Osteoblast (primary cell): Measurements from ENCODE around the gene NUDT1. TPM values are rescaled to one million over a fixed set of nuclear protein-coding genes. Genes with fewer than 3 reads are reported as not detected.

ENCODE experiments used
- DNase-seq: peaks from one replicate; pipeline ENCODE4 v3.0.0; 2011; ENCODE audit warnings: low spot score, mixed read lengths; ENCODE audit not compliant: insufficient read length; ENCODE audit errors: missing footprints
- H2AFZ ChIP-seq: 2 replicates; pipeline ENCODE4 v1.6.0; 2011; ENCODE audit warnings: mild to moderate bottlenecking, low read length
- H3K27ac ChIP-seq: 2 replicates; pipeline ENCODE4 v1.5.1; 2011; ENCODE audit warnings: mild to moderate bottlenecking, low read depth, low read length, moderate library complexity
- H3K27me3 ChIP-seq: 2 replicates; pipeline ENCODE4 v1.6.0; 2012; ENCODE audit warnings: mild to moderate bottlenecking, control low read depth, inconsistent platforms, low read length, moderate library complexity; ENCODE audit not compliant: insufficient read depth
- H3K36me3 ChIP-seq: 2 replicates; pipeline ENCODE4 v1.5.1; 2011; ENCODE audit warnings: mild to moderate bottlenecking, low read length, control low read depth, moderate library complexity; ENCODE audit not compliant: insufficient read depth
- H3K4me1 ChIP-seq: 2 replicates; pipeline ENCODE4 v1.5.1; 2011; ENCODE audit warnings: mild to moderate bottlenecking, low read length, control low read depth, moderate library complexity; ENCODE audit not compliant: insufficient read depth
- H3K4me2 ChIP-seq: 2 replicates; pipeline ENCODE4 v1.6.0; 2011; ENCODE audit warnings: mild to moderate bottlenecking, low read length; ENCODE audit not compliant: insufficient read depth
- H3K4me3 ChIP-seq: fragments of 200-600 bp; sonication (generic); 3 replicates; pipeline ENCODE4 v1.5.1; 2012; ENCODE audit warnings: mild to moderate bottlenecking, low read length, inconsistent platforms; ENCODE audit not compliant: insufficient read depth
- H3K79me2 ChIP-seq: 2 replicates; pipeline ENCODE4 v1.6.0; 2012; ENCODE audit warnings: mild to moderate bottlenecking, low read length, control low read depth, inconsistent platforms; ENCODE audit not compliant: insufficient read depth
- H3K9me3 ChIP-seq: 2 replicates; pipeline ENCODE4 v1.5.1; 2011; ENCODE audit warnings: low read depth, low read length, control low read depth
- H4K20me1 ChIP-seq: 2 replicates; pipeline ENCODE4 v1.6.0; 2012; ENCODE audit warnings: mild to moderate bottlenecking, low read length, control low read depth; ENCODE audit not compliant: insufficient read depth
- CTCF ChIP-seq: IDR thresholded peaks from 2 replicates; pipeline ENCODE4 v1.5.1; 2011; ENCODE audit warnings: mild to moderate bottlenecking, low read depth, low read length, moderate library complexity; ENCODE audit errors: extremely low read depth
- total RNA-seq: library from RNA; depleted of rRNA; stranded (reverse); fragments of >200 nt; gene quantifications from 2 replicates; pipeline ENCODE4 v1.2.3, GENCODE V29; 2012

Gene NUDT1
- total RNA-seq, 1 donor, result 18.5 TPM

DNA sequence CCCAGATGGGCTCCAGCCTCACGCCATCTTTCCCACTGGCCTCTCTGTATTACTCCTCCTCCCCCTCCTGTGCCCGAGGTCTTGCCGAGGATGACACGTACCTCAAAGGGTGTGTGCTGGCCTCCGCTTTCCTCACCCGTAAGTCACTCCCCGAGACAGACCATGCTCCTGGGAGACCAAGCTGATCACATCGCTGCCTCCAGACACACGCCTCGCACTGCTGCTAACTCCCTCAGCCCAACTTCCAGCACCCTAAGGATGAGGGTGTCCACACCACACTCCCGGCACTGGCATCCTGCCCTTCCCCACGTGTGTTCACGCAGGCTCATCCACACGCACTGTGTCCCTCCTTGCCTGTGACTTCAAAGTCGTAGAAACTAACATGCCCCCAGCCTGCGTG lies 33.3 kb upstream of the NUDT1 start:
- H3K4me3 ChIP-seq, result no peak overlapping the region
- no peak overlapping the region for H2AFZ ChIP-seq
- peaks cover 25% of the 10 kb centered on the region for H3K36me3 ChIP-seq
- H3K4me1 ChIP-seq, result no peaks in the 10 kb centered on the region
- no peak for TF ChIP-seq CTCF
- H4K20me1 ChIP-seq, result peaks cover 10% of the 10 kb centered on the region
- H3K27ac ChIP-seq, result no peak overlapping the region
- peaks cover 3% of the 10 kb centered on the region for H3K79me2 ChIP-seq
- DNase-seq, result peak; percentile 68
- no peak overlapping the region for H3K4me2 ChIP-seq
- H3K27me3 ChIP-seq, result no peaks in the 10 kb centered on the region
- no peaks in the 10 kb centered on the region for H3K9me3 ChIP-seq

DNA sequence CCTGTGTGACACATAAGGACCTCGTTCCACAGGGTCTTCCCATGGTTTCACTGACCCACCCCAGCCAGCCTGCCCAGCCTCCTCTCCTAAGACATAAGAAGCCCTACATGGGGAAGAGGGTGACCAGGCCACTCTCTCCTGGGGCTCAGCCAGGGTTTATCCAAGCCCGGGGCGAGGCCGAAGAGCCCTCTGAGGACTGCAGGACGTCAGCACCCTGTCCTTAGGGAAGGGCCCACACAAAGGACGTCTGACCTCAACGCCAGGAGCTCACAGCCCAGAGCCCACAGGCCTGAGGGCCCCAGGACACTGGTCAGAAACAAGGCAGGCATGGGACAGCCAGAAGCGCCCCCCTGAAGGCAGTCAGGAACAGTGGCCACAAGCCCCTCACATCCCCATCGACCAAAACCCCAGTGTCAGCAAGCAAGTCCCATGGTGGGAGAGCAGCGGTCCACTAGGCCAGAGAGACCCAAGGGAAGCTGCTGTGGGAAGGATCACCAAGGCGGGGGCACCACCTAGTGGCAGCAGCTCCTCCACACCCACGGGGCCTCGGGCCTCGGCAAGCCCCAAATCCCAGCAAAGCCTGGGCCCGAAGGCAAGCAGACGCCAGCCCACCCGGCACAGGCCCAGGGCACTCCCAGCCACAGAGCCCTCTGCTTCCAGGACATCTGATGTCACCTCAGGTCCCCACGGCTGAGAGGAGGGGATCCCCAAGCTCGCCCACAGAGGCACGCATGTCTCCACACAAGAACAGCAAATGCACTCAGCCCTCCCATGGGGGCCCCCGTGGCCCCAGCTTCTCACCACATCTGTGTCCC lies 32.7 kb upstream of the NUDT1 start:
- H3K4me2 ChIP-seq, result no peak overlapping the region
- peak; percentile 80 for TF ChIP-seq CTCF
- peak overlapping the region; percentile 59 for H2AFZ ChIP-seq
- H3K79me2 ChIP-seq, result peaks cover 3% of the 10 kb centered on the region
- H3K4me3 ChIP-seq, result no peak overlapping the region
- peak; percentile 99 for DNase-seq
- no peaks in the 10 kb centered on the region for H3K9me3 ChIP-seq
- peaks cover 10% of the 10 kb centered on the region for H4K20me1 ChIP-seq
- H3K4me1 ChIP-seq, result no peaks in the 10 kb centered on the region
- peak overlapping the region; percentile 23 for H3K27ac ChIP-seq
- H3K27me3 ChIP-seq, result no peaks in the 10 kb centered on the region
- H3K36me3 ChIP-seq, result peaks cover 25% of the 10 kb centered on the region

DNA sequence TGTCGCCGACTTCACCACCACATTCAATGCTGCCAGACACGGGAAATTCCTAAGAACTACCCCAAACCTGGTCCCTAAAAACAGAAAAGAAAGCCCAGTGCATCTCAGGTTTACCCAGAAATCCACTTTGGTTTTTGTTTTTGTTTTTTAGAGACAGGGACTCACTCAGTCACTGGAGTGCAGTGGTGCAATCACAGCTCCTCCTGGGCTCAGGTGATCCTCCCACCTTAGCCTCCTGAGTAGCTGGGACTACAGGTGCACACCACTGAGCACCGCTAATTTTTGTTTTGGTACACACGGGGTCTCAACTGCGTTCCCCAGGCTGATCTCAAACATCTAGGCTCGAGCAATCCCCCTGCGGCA lies 32.1 kb upstream of the NUDT1 start:
- Histone ChIP-seq H3K4me3 (no peak overlapping the region), H2AFZ (peak overlapping the region; percentile 59), H4K20me1 (peaks cover 10% of the 10 kb centered on the region), H3K27ac (peak overlapping the region; percentile 23), H3K79me2 (peaks cover 3% of the 10 kb centered on the region), H3K9me3 (no peaks in the 10 kb centered on the region), H3K36me3 (peaks cover 25% of the 10 kb centered on the region), H3K27me3 (no peaks in the 10 kb centered on the region), H3K4me1 (no peaks in the 10 kb centered on the region), H3K4me2 (no peak overlapping the region)
- DNase-seq, result no peak
- TF ChIP-seq CTCF, result no peak

DNA sequence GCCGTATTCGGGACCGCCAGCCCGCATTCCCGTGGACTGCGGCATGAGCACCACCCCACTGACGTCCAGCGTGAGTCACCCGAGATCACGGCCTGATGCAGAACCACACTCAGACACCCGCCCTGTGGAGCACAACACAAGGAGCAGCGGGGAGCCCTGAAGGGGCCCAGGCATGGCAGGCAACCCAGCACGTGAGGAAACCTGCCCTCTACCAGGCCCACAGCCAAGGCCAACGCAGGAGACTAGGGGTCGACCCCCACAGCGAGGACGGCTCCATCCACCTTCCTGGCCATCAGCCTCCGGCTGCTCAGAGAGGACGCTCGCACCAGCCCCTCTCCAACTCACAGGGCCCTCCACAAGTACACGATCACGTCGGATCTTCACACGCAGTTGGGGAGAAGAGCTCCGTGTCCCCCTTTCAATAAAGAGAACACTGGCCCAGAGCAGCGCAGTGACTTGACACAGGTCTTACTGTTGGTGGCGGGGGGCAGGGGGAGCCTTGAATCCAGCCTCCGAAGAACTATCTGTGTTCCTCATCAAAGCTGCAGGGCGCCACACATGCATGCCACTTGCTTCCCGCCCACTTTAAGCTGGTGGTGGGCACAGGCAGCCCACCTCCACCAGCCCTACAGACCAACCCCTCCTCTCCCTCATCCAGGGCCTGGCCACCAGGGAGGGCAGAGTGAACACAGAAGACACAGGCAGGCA lies 31.3 kb upstream of the NUDT1 start:
- Histone ChIP-seq H2AFZ (no peak overlapping the region), H3K9me3 (no peaks in the 10 kb centered on the region), H3K27me3 (no peaks in the 10 kb centered on the region), H4K20me1 (peaks cover 10% of the 10 kb centered on the region), H3K4me2 (no peak overlapping the region), H3K36me3 (peaks cover 28% of the 10 kb centered on the region), H3K4me1 (no peaks in the 10 kb centered on the region), H3K79me2 (peaks cover 3% of the 10 kb centered on the region), H3K27ac (no peak overlapping the region), H3K4me3 (no peak overlapping the region)
- peak; percentile 73 for DNase-seq
- TF ChIP-seq CTCF, result no peak
